NCI-H2107 (cell line): ENCODE measurements around the gene UVRAG.

Experiments
- DNase-seq: peaks from one replicate; lab custom pipeline; 2025; lab: John Stamatoyannopoulos, UW

Gene UVRAG

GRCh38 chr11:75809991-75810390 lies 5.0 kb upstream of the UVRAG start:
- DNase-seq: no peak

- no peak for DNase-seq
Measured at GRCh38 chr11:75810637-75811390, 4.2 kb upstream of the UVRAG start.

GRCh38 chr11:75811485-75811884 lies 3.5 kb upstream of the UVRAG start:
- no peak for DNase-seq

GRCh38 chr11:75812542-75813040 lies 2.4 kb upstream of the UVRAG start:
- no peak for DNase-seq

GRCh38 chr11:75813124-75813523 lies 1.9 kb upstream of the UVRAG start:
- no peak for DNase-seq

GRCh38 chr11:75813622-75814039 lies 1.4 kb upstream of the UVRAG start:
- no peak for DNase-seq

- no peak for DNase-seq
Measured at GRCh38 chr11:75814363-75814676, 690 bp upstream of the UVRAG start.

- DNase-seq: no peak
Measured at GRCh38 chr11:75815345-75816168, 547 bp downstream of the UVRAG start.

- no peak for DNase-seq
Measured at GRCh38 chr11:75816561-75817239, 1.7 kb downstream of the UVRAG start.

GRCh38 chr11:75820645-75821044 lies 5.6 kb downstream of the UVRAG start:
- DNase-seq: no peak

GRCh38 chr11:75821202-75821601 lies 6.2 kb downstream of the UVRAG start:
- DNase-seq: no peak

GRCh38 chr11:75822541-75822940 lies 7.5 kb downstream of the UVRAG start:
- no peak for DNase-seq

- no peak for DNase-seq
Measured at GRCh38 chr11:75823415-75823814, 8.4 kb downstream of the UVRAG start.

GRCh38 chr11:75823946-75824345 lies 8.9 kb downstream of the UVRAG start:
- DNase-seq: no peak

GRCh38 chr11:75826461-75827230 lies 11.6 kb downstream of the UVRAG start:
- DNase-seq: no peak

- no peak for DNase-seq
Measured at GRCh38 chr11:75827562-75827961, 12.6 kb downstream of the UVRAG start.

GRCh38 chr11:75831915-75832502 lies 17.0 kb downstream of the UVRAG start:
- DNase-seq: no peak

- no peak for DNase-seq
Measured at GRCh38 chr11:75834728-75835127, 19.7 kb downstream of the UVRAG start.

GRCh38 chr11:75836417-75836816 lies 21.4 kb downstream of the UVRAG start:
- no peak for DNase-seq

GRCh38 chr11:75839851-75840250 lies 24.8 kb downstream of the UVRAG start:
- no peak for DNase-seq

- no peak for DNase-seq
Measured at GRCh38 chr11:75840522-75840921, 25.5 kb downstream of the UVRAG start.

GRCh38 chr11:75841739-75842138 lies 26.7 kb downstream of the UVRAG start:
- DNase-seq: no peak
